GM21619 (cell line): ENCODE measurements around the gene LAMC3.
"Not testable (repeated sequence)": the region's sequence is repeated elsewhere in the genome, so short reads cannot be mapped to it uniquely, and the experiment has no call there.

Experiments used
- ATAC-seq: cut with Tn5 transposase; IDR thresholded peaks from one replicate; pipeline ENCODE4 v1.9.1; 2021; ENCODE audit not compliant: unreplicated experiment

Gene LAMC3

GRCh38 chr9:130991778-130992681 lies 16.9 kb upstream of the LAMC3 start:
- no peak for ATAC-seq

DNA sequence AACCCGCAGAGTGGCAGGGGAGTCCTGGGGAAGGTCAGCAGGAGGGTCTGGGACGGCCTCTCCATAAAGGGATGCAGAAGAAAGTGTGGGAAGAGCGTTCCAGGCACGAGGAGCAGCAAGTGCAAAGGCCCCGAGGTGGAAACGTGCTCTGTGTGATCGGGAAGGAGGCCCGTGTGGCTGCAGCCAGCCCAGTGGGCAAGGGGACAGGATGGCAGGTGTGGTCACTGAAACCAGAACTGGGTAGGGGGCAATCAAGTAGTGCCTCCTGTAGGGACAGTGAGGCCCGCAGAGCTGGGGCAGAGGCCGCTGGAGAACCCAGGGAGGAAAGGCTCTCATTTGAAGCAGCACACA lies 16.3 kb upstream of the LAMC3 start:
- no peak for ATAC-seq

DNA sequence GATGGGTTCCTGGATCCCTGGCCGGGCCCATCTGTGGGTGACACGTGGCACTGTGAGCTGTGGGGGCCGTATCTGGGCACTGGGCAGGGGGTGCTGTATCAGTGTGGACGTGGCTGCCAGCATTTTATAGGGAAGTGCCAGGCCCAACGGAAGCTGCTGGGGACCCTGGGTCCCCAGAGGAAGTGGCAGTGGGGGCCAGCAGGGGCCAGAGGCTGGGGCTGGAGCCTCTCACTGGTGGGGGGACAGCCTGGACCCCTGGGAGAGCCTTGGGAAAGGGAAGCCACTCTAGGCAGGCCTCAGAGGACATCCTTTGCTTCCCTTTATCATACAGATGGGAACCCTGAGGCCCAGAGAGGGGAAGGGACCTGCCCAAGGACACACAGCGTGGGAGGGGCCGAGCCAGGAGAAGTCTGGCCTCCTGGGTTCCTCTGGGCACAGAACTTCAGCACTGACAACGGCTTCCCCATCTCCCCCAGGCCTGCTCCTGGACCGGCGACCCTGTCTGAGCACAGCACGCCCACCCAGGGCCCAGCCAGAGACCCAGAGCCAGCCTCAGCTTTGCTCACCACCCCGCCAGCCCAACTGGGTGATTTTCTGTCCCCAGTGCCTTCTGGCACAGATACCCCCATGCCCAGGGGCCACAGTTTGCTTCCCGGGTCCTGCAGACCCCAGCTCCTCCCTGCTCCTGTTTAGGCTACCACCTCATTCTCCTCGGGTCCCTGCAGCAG lies 15.5 kb upstream of the LAMC3 start:
- ATAC-seq = no peak

GRCh38 chr9:130994135-130995085 lies 14.6 kb upstream of the LAMC3 start:
- no peak for ATAC-seq

DNA sequence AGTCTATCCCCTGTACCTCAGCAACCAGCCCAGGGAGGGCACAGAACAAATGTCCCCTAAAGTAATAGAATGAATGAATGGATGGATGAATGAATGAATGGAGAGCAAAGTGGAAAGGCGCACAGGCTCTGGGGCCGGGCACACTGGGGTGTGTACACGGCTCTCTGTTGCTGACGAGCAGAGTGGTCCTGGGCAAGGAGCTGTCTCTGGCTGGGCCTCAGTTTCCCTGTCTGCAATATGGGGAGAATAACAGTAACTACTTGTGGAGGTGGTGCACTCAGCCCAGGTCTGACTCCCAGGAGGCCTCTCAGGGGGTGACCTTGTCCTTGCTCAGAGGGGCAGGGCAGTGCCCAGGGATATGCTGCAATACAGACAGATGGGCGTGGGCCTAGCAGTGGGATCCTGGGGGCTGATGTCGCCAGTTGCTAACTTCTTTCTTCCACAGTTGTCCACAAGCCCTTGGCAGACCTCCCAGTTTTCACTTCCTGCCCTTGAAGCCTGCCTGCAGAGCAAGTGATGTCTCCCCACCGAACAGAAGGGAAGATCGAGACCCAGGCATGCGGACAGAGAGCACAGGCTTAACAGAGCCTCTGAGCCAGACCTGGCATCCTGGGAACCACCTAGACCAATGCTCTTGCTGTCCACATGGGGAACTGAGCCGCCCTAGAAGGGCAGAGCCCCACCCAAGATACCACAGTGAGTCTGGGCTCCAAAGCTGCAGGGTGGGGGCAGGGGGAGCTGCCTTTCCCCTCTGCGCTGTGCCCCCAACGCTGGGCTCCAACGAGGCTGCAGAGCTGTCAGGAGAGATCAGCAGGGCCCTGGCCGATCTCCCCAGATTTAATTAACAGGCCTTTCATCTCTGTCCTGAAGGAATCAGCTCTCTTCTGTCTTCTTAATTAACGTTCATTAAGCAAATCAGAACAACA lies 13.6 kb upstream of the LAMC3 start:
- no peak for ATAC-seq

- no peak for ATAC-seq
Measured at GRCh38 chr9:130996205-130996604, 12.8 kb upstream of the LAMC3 start.

DNA sequence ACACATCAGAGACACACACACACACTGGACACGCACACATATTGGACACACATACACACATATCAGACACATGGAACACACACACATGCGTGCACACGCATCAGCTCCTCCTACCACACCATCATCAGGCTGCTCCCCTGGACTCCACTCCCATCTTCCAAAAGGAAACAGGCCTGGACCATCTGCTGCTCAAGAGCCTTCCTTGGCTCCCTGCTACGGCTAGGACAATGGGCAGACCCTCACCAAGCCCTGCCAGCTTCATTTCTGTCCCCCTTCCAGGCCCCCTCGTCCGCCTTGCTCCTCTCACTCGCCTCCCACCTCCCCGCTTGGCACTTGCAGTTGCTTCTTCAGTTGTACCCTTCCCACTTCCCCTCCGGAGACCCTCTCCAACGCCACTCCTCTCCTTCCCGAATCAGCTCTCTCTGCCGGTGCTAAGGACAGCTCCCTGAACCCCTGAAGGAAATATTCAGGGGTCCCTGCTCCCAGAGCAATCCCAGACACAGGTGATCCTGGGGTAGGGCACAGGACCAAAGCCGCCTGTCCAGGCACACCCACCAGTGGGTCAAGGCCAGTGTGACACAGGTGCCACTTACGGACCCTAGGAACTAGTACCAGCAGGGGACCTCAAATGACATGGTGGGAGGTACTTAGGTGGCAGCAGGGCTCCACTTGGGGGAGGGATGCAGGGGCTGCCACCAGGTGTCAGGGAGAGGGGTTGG lies 12.1 kb upstream of the LAMC3 start:
- no peak for ATAC-seq

- no peak for ATAC-seq
Measured at GRCh38 chr9:130997395-130997684, 11.6 kb upstream of the LAMC3 start.

GRCh38 chr9:130997925-130998596 lies 10.9 kb upstream of the LAMC3 start:
- no peak for ATAC-seq

- ATAC-seq = no peak
Measured at GRCh38 chr9:130998597-130999244, 10.3 kb upstream of the LAMC3 start.

- no peak for ATAC-seq
Measured at GRCh38 chr9:130999245-130999623, 9.7 kb upstream of the LAMC3 start.

DNA sequence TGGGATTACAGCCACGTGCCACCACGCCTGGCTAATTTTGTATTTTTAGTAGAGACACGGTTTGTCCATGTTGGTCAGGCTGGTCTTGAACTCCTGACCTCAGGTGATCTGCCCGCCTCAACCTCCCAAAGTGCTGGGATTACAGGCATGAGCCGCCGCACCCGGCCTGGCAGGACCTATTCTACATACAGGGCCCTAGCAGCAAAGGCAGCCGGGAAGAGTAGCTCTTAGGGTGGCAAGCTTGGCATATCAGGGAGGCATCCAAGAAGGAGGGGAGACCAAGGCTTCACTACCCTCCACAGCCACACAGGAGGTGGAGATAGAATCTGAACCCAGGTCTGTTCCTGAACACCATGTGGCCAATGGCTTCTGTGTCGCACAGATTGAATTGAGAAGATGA lies 8.4 kb upstream of the LAMC3 start:
- not testable (repeated sequence) for ATAC-seq

DNA sequence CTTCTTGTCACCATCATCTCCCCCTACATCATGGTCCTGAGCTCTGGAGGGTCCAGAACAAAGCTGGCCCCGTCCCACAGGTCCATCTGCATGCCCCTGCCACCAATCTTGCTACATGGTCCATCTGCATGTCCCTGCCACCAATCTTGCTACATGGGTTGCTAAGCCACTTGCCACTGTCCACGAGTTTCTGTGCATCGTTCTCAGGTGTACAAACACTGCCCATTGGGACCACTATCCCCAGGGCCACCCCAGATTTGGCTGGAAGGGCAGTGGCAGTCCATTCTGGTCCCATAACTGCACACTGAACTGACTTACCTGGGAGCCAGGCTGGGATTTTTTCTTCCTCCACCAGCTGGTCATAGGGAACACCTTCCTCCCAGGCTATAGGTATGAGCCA lies 8.0 kb upstream of the LAMC3 start:
- ATAC-seq = no peak

GRCh38 chr9:131001990-131002389 lies 7.0 kb upstream of the LAMC3 start:
- no peak for ATAC-seq

- no peak for ATAC-seq
Measured at GRCh38 chr9:131006601-131007000, 2.4 kb upstream of the LAMC3 start.

DNA sequence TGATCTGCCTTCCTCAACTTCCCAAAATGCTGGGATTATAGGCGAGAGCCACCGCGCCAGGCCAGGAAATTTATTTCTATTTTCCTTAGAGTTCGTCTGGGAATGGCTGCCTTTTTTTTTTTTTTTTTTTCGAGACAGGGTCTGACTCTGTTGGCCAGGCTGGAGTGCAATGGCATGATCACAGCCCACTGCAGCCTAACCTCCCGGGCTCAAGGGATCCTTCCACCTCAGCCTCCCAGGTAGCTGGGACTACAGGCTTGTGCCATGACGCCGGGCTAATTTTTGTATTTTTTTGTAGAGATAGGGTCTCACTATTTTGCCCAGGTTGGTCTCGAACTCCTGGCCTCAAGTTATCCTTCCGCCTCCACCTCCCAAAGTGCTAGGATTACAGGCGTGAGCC lies 888 bp upstream of the LAMC3 start:
- no peak for ATAC-seq

GRCh38 chr9:131008563-131008908 lies 438 bp upstream of the LAMC3 start:
- no peak for ATAC-seq

DNA sequence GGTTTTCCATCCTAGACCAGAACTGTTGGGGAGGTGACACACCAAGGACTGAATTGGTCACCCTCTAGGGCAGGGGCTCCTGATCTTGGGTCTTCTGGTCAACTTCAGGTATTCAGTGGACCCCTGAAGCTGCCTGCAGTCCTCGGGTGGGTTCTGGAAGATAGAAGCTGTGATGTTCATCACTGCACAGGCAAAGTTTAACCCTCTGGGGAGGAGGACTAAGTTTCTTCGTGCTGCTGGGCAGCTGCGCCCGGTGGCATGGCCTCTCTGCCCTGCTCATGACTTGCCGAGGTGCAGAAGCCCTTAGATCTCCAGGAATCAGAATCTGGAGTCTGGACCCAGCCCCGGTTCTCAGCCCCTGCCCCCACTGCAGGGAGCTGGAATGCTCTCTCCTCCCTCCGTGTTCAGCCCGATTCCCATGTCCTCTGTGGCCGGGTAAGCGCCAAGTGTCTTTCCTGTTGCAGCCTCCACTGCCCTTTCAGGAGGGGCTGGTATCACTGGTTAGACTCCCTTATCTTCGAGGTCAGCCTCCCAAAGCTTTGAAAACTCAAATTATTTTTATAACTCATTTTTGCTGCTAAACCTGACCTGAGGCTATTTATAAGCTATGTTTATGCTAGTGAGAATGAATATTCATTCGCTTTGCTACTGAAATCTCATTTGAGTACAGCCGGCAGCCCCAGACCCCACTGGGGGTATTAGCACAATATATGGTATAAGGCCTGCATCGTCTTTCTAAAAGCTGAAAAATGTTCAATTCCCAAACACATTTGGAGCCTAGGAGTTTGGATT lies 1.7 kb downstream of the LAMC3 start:
- no peak for ATAC-seq
